Measurements from ENCODE around the gene PSME3.

DNA sequence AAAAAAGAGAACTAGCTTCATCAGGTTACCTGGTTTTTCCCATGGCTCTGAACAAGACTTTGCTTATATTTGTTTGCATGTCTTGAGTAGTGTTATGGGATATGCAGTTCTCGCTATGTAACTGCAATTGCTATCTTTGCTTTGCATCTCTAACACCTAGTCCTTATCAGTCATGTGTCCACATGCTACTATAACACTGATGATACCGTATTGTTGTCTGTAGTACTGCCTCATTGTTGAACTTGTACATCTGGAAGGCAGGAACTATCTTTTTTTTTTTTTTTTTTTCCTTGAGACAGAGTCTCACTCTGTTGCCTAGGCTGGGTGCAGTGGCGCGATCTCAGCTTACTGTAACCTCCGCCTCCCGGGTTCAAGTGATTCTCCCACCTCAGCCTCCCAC, 2.5 kb downstream of the PSME3 start:
- TF ChIP-seq POLR2AphosphoS5 (IDR thresholded peaks at IDR 0.05) = no peak
- TF ChIP-seq, protein P1, sequence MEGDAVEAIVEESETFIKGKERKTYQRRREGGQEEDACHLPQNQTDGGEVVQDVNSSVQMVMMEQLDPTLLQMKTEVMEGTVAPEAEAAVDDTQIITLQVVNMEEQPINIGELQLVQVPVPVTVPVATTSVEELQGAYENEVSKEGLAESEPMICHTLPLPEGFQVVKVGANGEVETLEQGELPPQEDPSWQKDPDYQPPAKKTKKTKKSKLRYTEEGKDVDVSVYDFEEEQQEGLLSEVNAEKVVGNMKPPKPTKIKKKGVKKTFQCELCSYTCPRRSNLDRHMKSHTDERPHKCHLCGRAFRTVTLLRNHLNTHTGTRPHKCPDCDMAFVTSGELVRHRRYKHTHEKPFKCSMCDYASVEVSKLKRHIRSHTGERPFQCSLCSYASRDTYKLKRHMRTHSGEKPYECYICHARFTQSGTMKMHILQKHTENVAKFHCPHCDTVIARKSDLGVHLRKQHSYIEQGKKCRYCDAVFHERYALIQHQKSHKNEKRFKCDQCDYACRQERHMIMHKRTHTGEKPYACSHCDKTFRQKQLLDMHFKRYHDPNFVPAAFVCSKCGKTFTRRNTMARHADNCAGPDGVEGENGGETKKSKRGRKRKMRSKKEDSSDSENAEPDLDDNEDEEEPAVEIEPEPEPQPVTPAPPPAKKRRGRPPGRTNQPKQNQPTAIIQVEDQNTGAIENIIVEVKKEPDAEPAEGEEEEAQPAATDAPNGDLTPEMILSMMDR (IDR thresholded peaks at IDR 0.05 in 8 of 11, conservative IDR thresholded peaks at IDR 0.05 in 3 of 11) = no peak
